Islet of Langerhans (tissue), 1 donor: ENCODE data around the gene LTA4H.

Source experiments
- FAIRE-seq: peaks from one replicate; lab custom pipeline; 2011; peaks lifted over from hg19 to GRCh38; lab: Jason Lieb, UNC

The LTA4H gene

GRCh38 chr12:96033549-96034389 lies 1.6 kb downstream of the LTA4H start:
- FAIRE-seq: no peak

GRCh38 chr12:96029826-96030225 lies 5.6 kb downstream of the LTA4H start:
- FAIRE-seq: no peak

GRCh38 chr12:96028538-96028937 lies 6.8 kb downstream of the LTA4H start:
- FAIRE-seq: no peak

GRCh38 chr12:96026331-96026730 lies 9.1 kb downstream of the LTA4H start:
- FAIRE-seq: no peak

GRCh38 chr12:96025518-96025917 lies 9.9 kb downstream of the LTA4H start:
- no peak for FAIRE-seq

GRCh38 chr12:96020314-96021003 lies 14.9 kb downstream of the LTA4H start:
- FAIRE-seq: no peak

GRCh38 chr12:96015672-96016071 lies 19.7 kb downstream of the LTA4H start:
- FAIRE-seq: no peak

- no peak for FAIRE-seq
Measured at GRCh38 chr12:96014943-96015599, 20.3 kb downstream of the LTA4H start.

GRCh38 chr12:96007729-96008128 lies 27.7 kb downstream of the LTA4H start:
- FAIRE-seq: no peak

- FAIRE-seq: peak; percentile 68
Measured at GRCh38 chr12:96006727-96007126, 28.7 kb downstream of the LTA4H start.

GRCh38 chr12:96000858-96001257 lies 34.5 kb downstream of the LTA4H start:
- FAIRE-seq: no peak

GRCh38 chr12:95999484-95999883 lies 35.9 kb downstream of the LTA4H start:
- no peak for FAIRE-seq

GRCh38 chr12:95998611-95999286 lies 36.6 kb downstream of the LTA4H start:
- no peak for FAIRE-seq

GRCh38 chr12:95997911-95998510 lies 37.4 kb downstream of the LTA4H start:
- FAIRE-seq: no peak

- no peak for FAIRE-seq
Measured at GRCh38 chr12:95997276-95997675, 38.1 kb downstream of the LTA4H start.

GRCh38 chr12:95996034-95996658 lies 39.2 kb downstream of the LTA4H start, which contains the start of gene HAL:
HAL (minus strand) TSS chr12:95996344; CDS start chr12:95995910, 434 bp downstream.
- no peak for FAIRE-seq

GRCh38 chr12:95995238-95996031 lies 40.0 kb downstream of the LTA4H start:
- FAIRE-seq: no peak

GRCh38 chr12:95994476-95994875 lies 40.9 kb downstream of the LTA4H start:
- no peak for FAIRE-seq

GRCh38 chr12:95993907-95994306 lies 41.5 kb downstream of the LTA4H start:
- no peak for FAIRE-seq

GRCh38 chr12:95990136-95990535 lies 45.3 kb downstream of the LTA4H start:
- no peak for FAIRE-seq
